ENCODE results near the gene WIZ. TPM values are rescaled to one million over a fixed set of nuclear protein-coding genes. Genes with fewer than 3 reads are reported as not detected.
"Not testable (repeated sequence)": the region's sequence is repeated elsewhere in the genome, so short reads cannot be mapped to it uniquely, and the experiment has no call there.

Gene WIZ
- total RNA-seq, 1 donor from 2014 or later, result 34.1 TPM

GRCh38 chr19:15398501-15399233, 51.1 kb downstream of the WIZ start:
- DNase-seq, result no peak
- no peak for TF ChIP-seq CTCF (IDR thresholded peaks at IDR 0.05)
- POLR2A ChIA-PET, result interaction anchor here (0.6 kb wide), 3 partner anchors 14 to 215 kb away, joined by 3 to 6 read pairs (median 4); no protein-coding TSS in a partner anchor
- intact Hi-C loops (cut with micrococcal nuclease), result no loop called here
- Mint-ChIP-seq H3K36me3 (ENCODE audit: low read depth) (peaks cover 84% of the 10 kb centered on the region), H3K27ac (no peak overlapping the region), H3K4me1 (peaks cover 2% of the 10 kb centered on the region), H3K27me3 (no peaks in the 10 kb centered on the region), H3K9me3 (no peaks in the 10 kb centered on the region), H3K4me3 (no peak overlapping the region)
- no peak for ATAC-seq (ENCODE audit: low read depth)
- CTCF ChIA-PET, result no interaction called here

- Mint-ChIP-seq H3K4me3 (no peak overlapping the region), H3K9me3 (no peaks in the 10 kb centered on the region), H3K27ac (no peak overlapping the region), H3K4me1 (no peaks in the 10 kb centered on the region), H3K36me3 (ENCODE audit: low read depth) (peaks cover 84% of the 10 kb centered on the region), H3K27me3 (no peaks in the 10 kb centered on the region)
- no peak for ATAC-seq (ENCODE audit: low read depth)
- CTCF ChIA-PET, result no interaction called here
- DNase-seq, result no peak
- intact Hi-C loops (cut with micrococcal nuclease), result no loop called here
- POLR2A ChIA-PET, result interaction anchor here (0.6 kb wide), 1 partner anchor 214 kb away, joined by 4 read pairs; no protein-coding TSS in a partner anchor
- TF ChIP-seq CTCF (IDR thresholded peaks at IDR 0.05), result no peak
Observed at GRCh38 chr19:15397782-15398181, 52.0 kb downstream of the WIZ start.

- no peaks in the 10 kb centered on the region for H3K4me1 Mint-ChIP-seq
- H3K9me3 Mint-ChIP-seq, result no peaks in the 10 kb centered on the region
- ATAC-seq (ENCODE audit: low read depth), result no peak
- no peak overlapping the region for H3K27ac Mint-ChIP-seq
- H3K27me3 Mint-ChIP-seq, result no peaks in the 10 kb centered on the region
- ChIA-PET CTCF (no interaction called here), POLR2A (no interaction called here)
- no peak overlapping the region for H3K4me3 Mint-ChIP-seq
- peaks cover 82% of the 10 kb centered on the region for H3K36me3 Mint-ChIP-seq (ENCODE audit: low read depth)
- intact Hi-C loops (cut with micrococcal nuclease), result no loop called here
- no peak for TF ChIP-seq CTCF (IDR thresholded peaks at IDR 0.05)
- DNase-seq, result no peak
Observed at GRCh38 chr19:15397236-15397635, 52.5 kb downstream of the WIZ start.

- Mint-ChIP-seq H3K9me3 (no peaks in the 10 kb centered on the region), H3K4me3 (no peak overlapping the region), H3K36me3 (ENCODE audit: low read depth) (peaks cover 79% of the 10 kb centered on the region), H3K4me1 (no peaks in the 10 kb centered on the region), H3K27ac (no peak overlapping the region), H3K27me3 (no peaks in the 10 kb centered on the region)
- ATAC-seq (ENCODE audit: low read depth), result no peak
- ChIA-PET POLR2A (no interaction called here), CTCF (no interaction called here)
- no peak for DNase-seq
- no peak for TF ChIP-seq CTCF (IDR thresholded peaks at IDR 0.05)
- intact Hi-C loops (cut with micrococcal nuclease), result no loop called here
Observed at GRCh38 chr19:15396436-15396835, 53.3 kb downstream of the WIZ start.

- CTCF ChIA-PET, result interaction anchor here (1.2 kb wide), 2 partner anchors 14 to 24 kb away, joined by 3 read pairs; partner anchors contain the start of gene AKAP8L
- H3K4me3 Mint-ChIP-seq; H3K9me3 Mint-ChIP-seq; ATAC-seq (ENCODE audit: low read depth); H3K27ac Mint-ChIP-seq; H3K27me3 Mint-ChIP-seq; intact Hi-C loops (cut with micrococcal nuclease); POLR2A ChIA-PET; DNase-seq; H3K4me1 Mint-ChIP-seq: not testable (repeated sequence)
- peaks cover 78% of the 10 kb centered on the region for H3K36me3 Mint-ChIP-seq (ENCODE audit: low read depth)
Observed at GRCh38 chr19:15395251-15395650, 54.5 kb downstream of the WIZ start.
